ENCODE measurements around the gene SAP30L.

GRCh38 chr5:154461531-154461930, 15.7 kb downstream of the SAP30L start:
- TF ChIP-seq POLR2A (IDR thresholded peaks at IDR 0.05; ENCODE audit: low read length) (no peak), GATA1 (IDR thresholded peaks at IDR 0.05; ENCODE audit: low read depth, low read length) (no peak)

All from erythroblast (primary cell).